Progenitor cell of endocrine pancreas (in vitro differentiated cells): ENCODE data around the gene STK32C. TPM values are rescaled to one million over a fixed set of nuclear protein-coding genes. Genes with fewer than 3 reads are reported as not detected.

Experiments
- DNase-seq: peaks from one replicate; pipeline ENCODE4 v3.0.0; 2021; ENCODE audit warnings: low spot score; ENCODE audit not compliant: unreplicated experiment
- H3K27ac Mint-ChIP-seq: 2 replicates; pipeline ENCODE4 v1.8.0; 2021; ENCODE audit warnings: mild to moderate bottlenecking, moderate library complexity, mixed read lengths
- H3K27me3 Mint-ChIP-seq: 2 replicates; pipeline ENCODE4 v1.8.0; 2021; ENCODE audit warnings: mixed read lengths
- H3K36me3 Mint-ChIP-seq: 2 replicates; pipeline ENCODE4 v1.8.0; 2022; ENCODE audit warnings: mixed read lengths; ENCODE audit not compliant: insufficient read depth
- H3K4me1 Mint-ChIP-seq: 2 replicates; pipeline ENCODE4 v1.8.0; 2021; ENCODE audit warnings: low read depth, mixed read lengths
- H3K4me3 Mint-ChIP-seq: 2 replicates; pipeline ENCODE4 v1.8.0; 2021; ENCODE audit warnings: low read depth, mild to moderate bottlenecking, moderate library complexity, mixed read lengths
- H3K9me3 Mint-ChIP-seq: 2 replicates; pipeline ENCODE4 v1.8.0; 2021; ENCODE audit warnings: low read depth, mixed read lengths
- CTCF ChIP-seq: fragments of 200-600 bp; sonication (generic); IDR thresholded peaks from one replicate; pipeline ENCODE4 v1.5.0; 2021; ENCODE audit warnings: antibody characterized with exemption, mild to moderate bottlenecking; ENCODE audit not compliant: unreplicated experiment
- total RNA-seq: library from RNA; stranded (reverse); gene quantifications from 2 replicates; pipeline ENCODE4 v1.2.1, GENCODE V29; 2021

The STK32C gene
- total RNA-seq, 1 donor from 2014 or later: 10.0 TPM

GRCh38 chr10:132175408-132175807 lies 132.3 kb downstream of the STK32C start:
- peaks cover 4% of the 10 kb centered on the region for H3K4me1 Mint-ChIP-seq
- no peak for DNase-seq
- H3K36me3 Mint-ChIP-seq: no peaks in the 10 kb centered on the region
- peaks cover 76% of the 10 kb centered on the region for H3K27me3 Mint-ChIP-seq
- TF ChIP-seq CTCF: no peak
- no peak overlapping the region for H3K27ac Mint-ChIP-seq
- peaks cover 3% of the 10 kb centered on the region for H3K9me3 Mint-ChIP-seq
- no peak overlapping the region for H3K4me3 Mint-ChIP-seq

- DNase-seq: no peak
- Mint-ChIP-seq H3K4me1 (peaks cover 4% of the 10 kb centered on the region), H3K9me3 (peaks cover 3% of the 10 kb centered on the region), H3K27me3 (peaks cover 75% of the 10 kb centered on the region), H3K36me3 (no peaks in the 10 kb centered on the region), H3K27ac (no peak overlapping the region), H3K4me3 (no peak overlapping the region)
- TF ChIP-seq CTCF: no peak
These were observed 133.5 kb downstream of the STK32C start for GRCh38 chr10:132174237-132174636.

- Mint-ChIP-seq H3K27ac (peak overlapping the region; percentile 87), H3K4me1 (peaks cover 4% of the 10 kb centered on the region), H3K4me3 (no peak overlapping the region), H3K9me3 (peaks cover 3% of the 10 kb centered on the region), H3K36me3 (no peaks in the 10 kb centered on the region), H3K27me3 (peaks cover 68% of the 10 kb centered on the region)
- TF ChIP-seq CTCF: no peak
- no peak for DNase-seq
These were observed 134.6 kb downstream of the STK32C start for GRCh38 chr10:132173185-132173584.

- TF ChIP-seq CTCF: no peak
- peaks cover 61% of the 10 kb centered on the region for H3K27me3 Mint-ChIP-seq
- DNase-seq: no peak
- H3K9me3 Mint-ChIP-seq: peaks cover 3% of the 10 kb centered on the region
- peaks cover 4% of the 10 kb centered on the region for H3K4me1 Mint-ChIP-seq
- H3K27ac Mint-ChIP-seq: no peak overlapping the region
- H3K36me3 Mint-ChIP-seq: no peaks in the 10 kb centered on the region
- H3K4me3 Mint-ChIP-seq: no peak overlapping the region
These were observed 135.4 kb downstream of the STK32C start for GRCh38 chr10:132172091-132173066.

- H3K27ac Mint-ChIP-seq: no peak overlapping the region
- H3K27me3 Mint-ChIP-seq: peaks cover 55% of the 10 kb centered on the region
- TF ChIP-seq CTCF: no peak
- DNase-seq: no peak
- H3K36me3 Mint-ChIP-seq: no peaks in the 10 kb centered on the region
- H3K4me3 Mint-ChIP-seq: no peak overlapping the region
- H3K9me3 Mint-ChIP-seq: peaks cover 3% of the 10 kb centered on the region
- H3K4me1 Mint-ChIP-seq: no peaks in the 10 kb centered on the region
These were observed 137.0 kb downstream of the STK32C start for GRCh38 chr10:132170561-132171361.
